Measurements from ENCODE around the gene SGIP1.
A peak's percentile ranks its signal among the peaks of the same experiment; 100 is the strongest.

The SGIP1 gene

GRCh38 chr1:66648901-66649595 is 115.1 kb downstream of the SGIP1 start:
- Histone ChIP-seq H3K79me2 (ENCODE audit: low read length) (no peaks in the 10 kb centered on the region), H4K20me1 (ENCODE audit: insufficient read depth, low read length) (no peaks in the 10 kb centered on the region), H3F3A (ENCODE audit: insufficient read depth, low read length) (no peaks in the 10 kb centered on the region), H3K9me3 (replicated peaks; ENCODE audit: insufficient read depth, low read length) (no peaks in the 10 kb centered on the region), H2AFZ (ENCODE audit: low read length) (peak overlapping the region; percentile 9; the same call in 1 of the 2 replicates), H3K27ac (ENCODE audit: low read length) (peak overlapping the region; percentile 30; the same call in 1 of the 2 replicates), H3K36me3 (replicated peaks; ENCODE audit: insufficient read depth, low read length) (no peaks in the 10 kb centered on the region), H3K9ac (ENCODE audit: low read length) (no peak overlapping the region), H3K9me2 (replicated peaks; ENCODE audit: insufficient read depth, low read length) (no peaks in the 10 kb centered on the region), H3K27me3 (replicated peaks; ENCODE audit: insufficient read depth, low read length) (no peaks in the 10 kb centered on the region), H3K4me3 (ENCODE audit: low read length) (no peak overlapping the region), H3K4me1 (ENCODE audit: low read length) (peaks cover 12% of the 10 kb centered on the region; the same call in 1 of the 2 replicates), H3K4me2 (ENCODE audit: low read depth, low read length) (peak overlapping the region; percentile 38; the same call in 1 of the 2 replicates)
- TF ChIP-seq CTCF (IDR thresholded peaks at IDR 0.05; ENCODE audit: low read length): no peak
- no peak for TF ChIP-seq EZH2 (optimal IDR thresholded peaks at IDR 0.05; ENCODE audit: low read depth, low read length)
- no peak for TF ChIP-seq EZH2phosphoT487 (IDR thresholded peaks at IDR 0.05; ENCODE audit: low read length)
- DNase-seq: peak; percentile 81

GRCh38 chr1:66652556-66652955 is 118.6 kb downstream of the SGIP1 start:
- no peak overlapping the region for H3K9ac ChIP-seq (ENCODE audit: low read length)

GRCh38 chr1:66654643-66655042 is 120.7 kb downstream of the SGIP1 start:
- Histone ChIP-seq H2AFZ (ENCODE audit: low read length) (no peak overlapping the region), H3K79me2 (ENCODE audit: low read length) (no peaks in the 10 kb centered on the region), H3K9me3 (replicated peaks; ENCODE audit: insufficient read depth, low read length) (no peaks in the 10 kb centered on the region), H3K36me3 (replicated peaks; ENCODE audit: insufficient read depth, low read length) (no peaks in the 10 kb centered on the region), H3K4me2 (ENCODE audit: low read depth, low read length) (no peak overlapping the region), H3K9me2 (replicated peaks; ENCODE audit: insufficient read depth, low read length) (no peaks in the 10 kb centered on the region), H3K4me1 (ENCODE audit: low read length) (0 out of 2 replicates have a peak, but pooled peaks cover 3% of the 10 kb centered on the region), H3K4me3 (ENCODE audit: low read length) (no peak overlapping the region), H3F3A (ENCODE audit: insufficient read depth, low read length) (no peaks in the 10 kb centered on the region), H3K27ac (ENCODE audit: low read length) (no peak overlapping the region), H3K9ac (ENCODE audit: low read length) (no peak overlapping the region), H3K27me3 (replicated peaks; ENCODE audit: insufficient read depth, low read length) (no peaks in the 10 kb centered on the region), H4K20me1 (ENCODE audit: insufficient read depth, low read length) (no peaks in the 10 kb centered on the region)
- no peak for DNase-seq
- no peak for TF ChIP-seq EZH2phosphoT487 (IDR thresholded peaks at IDR 0.05; ENCODE audit: low read length)
- no peak for TF ChIP-seq EZH2 (optimal IDR thresholded peaks at IDR 0.05; ENCODE audit: low read depth, low read length)
- TF ChIP-seq CTCF (IDR thresholded peaks at IDR 0.05; ENCODE audit: low read length): no peak

More at GRCh38 chr1:66652556-66652955, 118.6 kb downstream of the SGIP1 start:
- TF ChIP-seq EZH2 (optimal IDR thresholded peaks at IDR 0.05; ENCODE audit: low read depth, low read length) (no peak), CTCF (IDR thresholded peaks at IDR 0.05; ENCODE audit: low read length) (no peak), EZH2phosphoT487 (IDR thresholded peaks at IDR 0.05; ENCODE audit: low read length) (no peak)
- no peaks in the 10 kb centered on the region for H3F3A ChIP-seq (ENCODE audit: insufficient read depth, low read length)
- no peaks in the 10 kb centered on the region for H3K9me3 ChIP-seq (replicated peaks; ENCODE audit: insufficient read depth, low read length)
- H3K9me2 ChIP-seq (replicated peaks; ENCODE audit: insufficient read depth, low read length): no peaks in the 10 kb centered on the region
- H4K20me1 ChIP-seq (ENCODE audit: insufficient read depth, low read length): no peaks in the 10 kb centered on the region
- no peak overlapping the region for H2AFZ ChIP-seq (ENCODE audit: low read length)
- H3K27me3 ChIP-seq (replicated peaks; ENCODE audit: insufficient read depth, low read length): no peaks in the 10 kb centered on the region
- no peaks in the 10 kb centered on the region for H3K36me3 ChIP-seq (replicated peaks; ENCODE audit: insufficient read depth, low read length)
- no peak overlapping the region for H3K27ac ChIP-seq (ENCODE audit: low read length)
- no peaks in the 10 kb centered on the region for H3K79me2 ChIP-seq (ENCODE audit: low read length)
- H3K4me3 ChIP-seq (ENCODE audit: low read length): no peak overlapping the region
- H3K4me1 ChIP-seq (ENCODE audit: low read length): peaks cover 12% of the 10 kb centered on the region; the same call in 1 of the 2 replicates
- H3K4me2 ChIP-seq (ENCODE audit: low read depth, low read length): no peak overlapping the region
- DNase-seq: no peak
